ENCODE measurements around the gene PXDC1. TPM values are rescaled to one million over a fixed set of nuclear protein-coding genes. Genes with fewer than 3 reads are reported as not detected.

The PXDC1 gene
- total RNA-seq, 4 donors from 2014 or later: 111 to 232 (median 165) TPM

GRCh38 chr6:3695065-3695817 is 56.3 kb downstream of the PXDC1 start:
- Histone ChIP-seq H3K4me3 (no peak overlapping the region), H3K27me3 (no peaks in the 10 kb centered on the region), H3K27ac (replicated peaks in 1 of 4) (no peak overlapping the region), H3K9me3 (peaks cover 0 to 6% (median 0%) of the 10 kb centered on the region in 4 donors), H3K4me1 (no peaks in the 10 kb centered on the region), H3K36me3 (no peaks in the 10 kb centered on the region)
- TF ChIP-seq CTCF (IDR thresholded peaks at IDR 0.05): no peak
- TF ChIP-seq EP300 (IDR thresholded peaks at IDR 0.05): no peak
- TF ChIP-seq POLR2AphosphoS5 (IDR thresholded peaks at IDR 0.05): no peak
- no peak for TF ChIP-seq POLR2A (IDR thresholded peaks at IDR 0.05; ENCODE audit: low read depth)
- 72% methylated on average over 2 of the region's 2 CpGs for WGBS
- intact Hi-C loops (cut with DNase I): no loop called here
- no peak for DNase-seq (ENCODE audit: extremely low spot score)

GRCh38 chr6:3693831-3694230 is 57.7 kb downstream of the PXDC1 start:
- Histone ChIP-seq H3K4me3 (no peak overlapping the region), H3K4me1 (no peaks in the 10 kb centered on the region), H3K9me3 (peaks cover 0 to 5% (median 0%) of the 10 kb centered on the region in 4 donors), H3K36me3 (no peaks in the 10 kb centered on the region), H3K27me3 (no peaks in the 10 kb centered on the region), H3K27ac (replicated peaks in 1 of 4) (no peak overlapping the region)
- intact Hi-C loops (cut with DNase I): no loop called here
- WGBS: 100% methylated on average over 2 of the region's 2 CpGs
- DNase-seq (ENCODE audit: extremely low spot score): no peak
- TF ChIP-seq POLR2A (IDR thresholded peaks at IDR 0.05; ENCODE audit: low read depth): no peak
- no peak for TF ChIP-seq EP300 (IDR thresholded peaks at IDR 0.05)
- no peak for TF ChIP-seq POLR2AphosphoS5 (IDR thresholded peaks at IDR 0.05)
- no peak for TF ChIP-seq CTCF (IDR thresholded peaks at IDR 0.05)

- no peak overlapping the region for H3K27ac ChIP-seq (replicated peaks in 1 of 4)
- DNase-seq (ENCODE audit: extremely low spot score): peak; percentile 12
- intact Hi-C loops (cut with DNase I): no loop called here
- WGBS: 96% methylated on average over 2 of the region's 2 CpGs
- no peaks in the 10 kb centered on the region for H3K9me3 ChIP-seq
- no peak for TF ChIP-seq POLR2AphosphoS5 (IDR thresholded peaks at IDR 0.05)
- TF ChIP-seq EP300 (IDR thresholded peaks at IDR 0.05): no peak
- no peak for TF ChIP-seq POLR2A (IDR thresholded peaks at IDR 0.05; ENCODE audit: low read depth)
- no peak for TF ChIP-seq CTCF (IDR thresholded peaks at IDR 0.05)
- no peaks in the 10 kb centered on the region for H3K27me3 ChIP-seq
- H3K4me3 ChIP-seq: no peak overlapping the region
- H3K4me1 ChIP-seq: no peaks in the 10 kb centered on the region
- H3K36me3 ChIP-seq: no peaks in the 10 kb centered on the region
Measured at GRCh38 chr6:3690506-3690905, 61.0 kb downstream of the PXDC1 start.

GRCh38 chr6:3687847-3688246 is 63.7 kb downstream of the PXDC1 start:
- H3K27me3 ChIP-seq: no peaks in the 10 kb centered on the region
- no peaks in the 10 kb centered on the region for H3K9me3 ChIP-seq
- peak; percentile 8 for DNase-seq (ENCODE audit: extremely low spot score)
- no peak overlapping the region for H3K27ac ChIP-seq (replicated peaks in 1 of 4)
- H3K36me3 ChIP-seq: no peaks in the 10 kb centered on the region
- no peaks in the 10 kb centered on the region for H3K4me1 ChIP-seq
- intact Hi-C loops (cut with DNase I): no loop called here
- no peak overlapping the region for H3K4me3 ChIP-seq
- WGBS: 53% methylated on average over 1 of the region's 1 CpG
- no peak for TF ChIP-seq EP300 (IDR thresholded peaks at IDR 0.05)
- no peak for TF ChIP-seq POLR2A (IDR thresholded peaks at IDR 0.05; ENCODE audit: low read depth)
- TF ChIP-seq POLR2AphosphoS5 (IDR thresholded peaks at IDR 0.05): no peak
- no peak for TF ChIP-seq CTCF (IDR thresholded peaks at IDR 0.05)

All from esophagus muscularis mucosa (tissue), 4 donors.